Spleen (tissue), 7 donors: ENCODE measurements around the gene PTP4A2.

Source experiments
- POLR2AphosphoS5 ChIP-seq, 3 donors: sonication (generic); formaldehyde crosslinking; IDR thresholded peaks; one replicate each; pipeline ENCODE4 v1.5.1; 2017; ENCODE audit warnings: antibody characterized with exemption in 3 of 3
- TF ChIP-seq, protein P1 (sequence below), 11 experiments: fragments of 200-600 bp in 7 of 11; fragments of 450-650 bp in 4 of 11; sonication (generic) in 4 of 11; IDR thresholded peaks in 8 of 11; conservative IDR thresholded peaks in 3 of 11; 1 replicate in 7 of 11; 2 replicates in 4 of 11; pipeline versions ENCODE4 v1.4.0 to v1.8.0; 2016 to 2021; ENCODE audit warnings: antibody characterized with exemption in 11 of 11, inconsistent platforms in 4 of 11, mild to moderate bottlenecking in 1 of 11
- donor health status: DM: no; HTN: no; CAD: no; lungs with moderate emphysema.
- donor health status: DM: no; HTN: no; CAD: no.
- donor health status: DM: no; HTN: no; CAD: no.

DNA sequence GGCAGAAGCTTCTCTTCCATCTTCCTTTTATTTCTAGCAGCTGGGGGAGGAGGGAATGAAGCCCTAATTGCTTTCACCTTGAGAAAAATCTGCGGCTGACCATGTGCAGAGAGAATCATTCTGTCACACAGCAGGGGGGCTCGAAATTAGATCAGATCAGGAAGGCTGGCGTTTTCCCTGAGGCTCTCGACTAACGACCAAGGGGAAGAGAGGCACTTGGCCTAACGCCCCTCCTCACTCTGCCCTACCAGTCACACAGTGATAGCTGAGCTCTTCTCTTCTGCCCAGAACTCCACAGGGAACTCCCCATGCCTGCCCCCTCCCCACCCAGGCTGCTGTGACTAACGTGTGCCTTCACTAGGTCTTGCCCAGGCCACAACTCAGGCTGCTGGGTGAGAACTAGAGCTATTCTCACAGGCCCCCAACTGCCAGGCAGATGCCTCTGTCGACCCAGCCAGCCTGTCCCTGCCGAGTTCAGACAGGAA lies 49.0 kb upstream of the PTP4A2 start:
- TF ChIP-seq, protein P1, sequence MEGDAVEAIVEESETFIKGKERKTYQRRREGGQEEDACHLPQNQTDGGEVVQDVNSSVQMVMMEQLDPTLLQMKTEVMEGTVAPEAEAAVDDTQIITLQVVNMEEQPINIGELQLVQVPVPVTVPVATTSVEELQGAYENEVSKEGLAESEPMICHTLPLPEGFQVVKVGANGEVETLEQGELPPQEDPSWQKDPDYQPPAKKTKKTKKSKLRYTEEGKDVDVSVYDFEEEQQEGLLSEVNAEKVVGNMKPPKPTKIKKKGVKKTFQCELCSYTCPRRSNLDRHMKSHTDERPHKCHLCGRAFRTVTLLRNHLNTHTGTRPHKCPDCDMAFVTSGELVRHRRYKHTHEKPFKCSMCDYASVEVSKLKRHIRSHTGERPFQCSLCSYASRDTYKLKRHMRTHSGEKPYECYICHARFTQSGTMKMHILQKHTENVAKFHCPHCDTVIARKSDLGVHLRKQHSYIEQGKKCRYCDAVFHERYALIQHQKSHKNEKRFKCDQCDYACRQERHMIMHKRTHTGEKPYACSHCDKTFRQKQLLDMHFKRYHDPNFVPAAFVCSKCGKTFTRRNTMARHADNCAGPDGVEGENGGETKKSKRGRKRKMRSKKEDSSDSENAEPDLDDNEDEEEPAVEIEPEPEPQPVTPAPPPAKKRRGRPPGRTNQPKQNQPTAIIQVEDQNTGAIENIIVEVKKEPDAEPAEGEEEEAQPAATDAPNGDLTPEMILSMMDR (IDR thresholded peaks at IDR 0.05 in 8 of 11, conservative IDR thresholded peaks at IDR 0.05 in 3 of 11), result no peak
- TF ChIP-seq POLR2AphosphoS5 (IDR thresholded peaks at IDR 0.05), result no peak
